Fibroblast of peridontal ligament (primary cell): ENCODE measurements around the gene IPPK.
A peak's percentile ranks its signal among the peaks of the same experiment; 100 is the strongest.
"Not testable (repeated sequence)": the region's sequence is repeated elsewhere in the genome, so short reads cannot be mapped to it uniquely, and the experiment has no call there.

Experiments used
- DNase-seq: peaks from one replicate; pipeline ENCODE4 v3.0.0-alpha.2; 2010; ENCODE audit errors: extremely low read depth

The IPPK gene

DNA sequence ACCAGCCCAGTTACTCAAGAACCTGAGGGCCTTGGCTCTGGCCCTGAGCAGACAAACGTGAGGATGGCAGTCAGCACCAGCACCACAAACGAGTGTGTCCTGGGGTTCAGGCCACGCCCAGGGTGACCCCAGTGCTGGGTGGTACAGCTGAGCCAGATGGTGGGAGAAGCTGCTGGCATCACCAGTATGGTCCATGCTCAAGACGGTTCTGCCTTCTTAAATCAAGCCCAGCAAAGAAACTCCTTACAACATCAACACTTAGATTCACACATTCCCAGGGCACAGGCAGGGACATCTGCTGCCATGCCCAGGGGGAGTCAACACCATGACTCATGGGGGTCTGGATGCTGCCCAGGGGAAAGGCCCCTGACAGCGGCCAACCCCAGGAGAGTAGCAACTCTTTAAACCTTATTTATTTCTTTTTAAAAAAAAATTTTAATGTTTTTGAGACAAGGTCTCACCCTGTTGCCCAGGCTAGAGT, 31.3 kb downstream of the IPPK start:
- DNase-seq: no peak

DNA sequence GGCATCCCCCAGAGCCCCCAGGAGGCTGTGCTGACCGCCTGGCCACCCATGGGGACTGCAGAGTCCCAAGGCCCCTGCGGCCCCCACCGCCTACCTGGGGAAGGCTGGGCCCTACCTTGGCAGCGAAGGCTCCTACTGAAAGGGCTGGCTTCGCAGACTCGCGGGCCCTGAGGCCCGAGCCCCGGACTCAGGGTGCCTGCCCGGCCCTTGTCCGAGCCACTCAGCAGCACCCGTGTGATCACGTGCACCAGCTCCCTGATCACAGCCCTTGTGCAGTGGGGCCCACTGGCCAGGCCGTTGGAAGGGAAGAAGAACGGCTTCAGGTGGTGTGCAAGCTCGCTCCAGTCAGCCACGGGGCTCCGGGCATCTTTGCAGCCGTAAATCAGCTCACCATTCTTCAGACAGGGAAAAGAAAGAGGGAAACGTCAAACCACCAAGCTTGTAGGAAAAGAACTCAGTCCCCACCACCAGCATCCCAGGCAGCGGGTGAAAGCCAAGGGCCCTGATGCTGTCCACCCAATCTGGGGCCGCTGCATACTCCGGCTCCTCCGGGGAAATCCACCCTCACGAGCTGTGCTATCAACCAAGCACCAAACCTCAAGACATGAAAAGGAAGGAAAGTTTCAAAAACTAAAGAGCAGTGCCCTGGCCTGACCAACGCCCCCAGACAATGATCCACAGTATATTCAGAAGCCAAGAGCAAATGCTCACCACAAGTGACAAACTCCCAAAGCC, 31.9 kb downstream of the IPPK start:
- DNase-seq: no peak

DNA sequence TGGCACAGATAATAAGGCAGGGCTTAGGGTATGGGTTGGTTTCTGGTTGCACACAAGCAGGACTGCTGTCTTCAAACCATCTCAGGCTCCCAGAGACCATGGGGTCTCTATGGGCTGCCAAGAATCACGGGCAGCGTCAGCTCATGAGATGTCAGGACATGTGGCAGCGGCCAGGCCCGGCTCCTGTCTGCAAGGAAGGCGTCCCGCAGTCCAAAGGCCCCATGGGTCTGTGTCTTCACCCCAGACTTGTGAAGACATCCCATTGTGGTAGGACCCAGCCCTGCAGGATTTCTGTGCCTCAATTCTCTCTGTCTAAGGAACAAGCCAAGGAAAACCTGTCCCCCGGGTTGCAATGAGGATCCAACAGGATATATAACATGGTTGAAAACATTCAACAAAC, 32.6 kb downstream of the IPPK start:
- no peak for DNase-seq

DNA sequence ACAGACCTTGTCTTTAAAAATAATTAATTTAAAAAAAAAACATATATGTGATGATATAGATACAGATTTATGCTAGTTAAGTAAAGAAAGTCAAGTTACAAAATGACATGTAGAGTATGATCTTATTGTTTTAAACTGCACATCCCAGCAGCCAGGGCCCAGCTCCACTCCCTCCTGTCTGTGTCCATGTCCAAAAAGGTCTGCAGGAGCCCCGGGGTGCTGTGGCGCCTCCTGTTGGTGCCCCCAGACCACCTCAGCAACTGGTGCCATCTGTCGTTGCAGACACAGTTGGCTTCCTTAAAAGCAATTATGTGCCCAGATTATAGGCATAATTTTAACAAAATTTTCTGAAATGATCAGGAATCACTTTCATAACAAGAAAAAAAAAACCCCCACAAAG, 33.3 kb downstream of the IPPK start:
- DNase-seq: no peak

DNA sequence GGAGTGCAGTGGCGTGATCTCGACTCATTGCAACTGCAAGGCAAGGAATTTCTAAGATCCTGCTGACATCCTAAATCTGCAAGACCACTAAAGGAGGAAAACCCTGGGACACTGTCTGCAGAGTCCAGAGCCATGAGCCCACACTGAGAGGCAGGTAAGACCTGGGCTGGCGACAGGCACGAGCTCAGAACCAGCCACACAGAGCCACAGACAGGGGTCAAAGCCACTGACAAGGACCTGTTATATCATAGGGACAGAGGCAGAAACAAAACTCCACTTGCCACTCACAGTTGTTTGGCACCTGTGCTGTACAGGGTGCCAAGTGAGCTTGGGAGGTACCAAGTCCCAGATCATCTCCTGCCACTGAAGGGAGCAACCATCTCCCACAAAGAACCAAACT, 34.2 kb downstream of the IPPK start:
- no peak for DNase-seq

DNA sequence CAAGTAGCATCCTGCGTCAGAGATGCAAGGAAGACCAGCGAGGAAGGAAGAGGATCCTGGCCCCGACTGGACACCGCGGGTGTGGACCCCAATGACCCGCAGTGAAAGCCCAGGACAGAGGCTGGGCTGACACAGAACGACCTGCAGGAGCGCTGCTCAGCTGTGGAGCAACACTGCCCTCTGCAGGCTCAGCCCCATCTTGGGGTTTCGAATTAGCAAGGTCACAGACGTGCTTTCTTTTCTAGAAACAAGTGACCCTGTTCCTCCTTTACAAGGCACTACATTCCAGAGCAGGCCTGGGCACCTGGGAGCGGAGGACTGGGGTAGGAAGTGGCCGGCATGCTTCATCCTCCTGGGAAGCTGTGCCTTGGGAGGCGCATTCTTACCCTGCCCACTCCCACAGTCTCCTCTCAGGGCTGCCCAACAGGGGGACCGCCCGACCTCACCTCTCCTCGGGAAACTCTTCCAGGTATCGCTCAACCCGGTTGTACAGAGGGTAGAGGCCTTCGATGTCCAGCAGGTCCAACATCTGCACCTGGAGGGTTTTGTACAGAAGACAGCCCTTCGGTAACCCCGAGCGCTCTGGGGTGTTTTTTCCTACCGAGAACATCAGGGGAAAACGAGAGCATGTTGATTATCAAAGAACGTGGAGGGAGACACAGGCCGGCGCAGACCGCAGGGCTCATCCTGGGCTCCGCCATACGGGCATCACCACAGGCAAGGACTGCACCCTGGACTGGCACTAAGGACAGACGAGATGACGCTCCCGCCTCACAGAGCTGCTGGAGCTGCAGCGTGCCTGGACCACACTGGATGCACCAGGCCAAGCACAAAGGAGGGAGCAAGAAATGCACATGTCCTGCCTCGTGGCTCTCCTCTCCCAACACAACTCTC, 35.0 kb downstream of the IPPK start:
- peak; percentile 84 for DNase-seq

DNA sequence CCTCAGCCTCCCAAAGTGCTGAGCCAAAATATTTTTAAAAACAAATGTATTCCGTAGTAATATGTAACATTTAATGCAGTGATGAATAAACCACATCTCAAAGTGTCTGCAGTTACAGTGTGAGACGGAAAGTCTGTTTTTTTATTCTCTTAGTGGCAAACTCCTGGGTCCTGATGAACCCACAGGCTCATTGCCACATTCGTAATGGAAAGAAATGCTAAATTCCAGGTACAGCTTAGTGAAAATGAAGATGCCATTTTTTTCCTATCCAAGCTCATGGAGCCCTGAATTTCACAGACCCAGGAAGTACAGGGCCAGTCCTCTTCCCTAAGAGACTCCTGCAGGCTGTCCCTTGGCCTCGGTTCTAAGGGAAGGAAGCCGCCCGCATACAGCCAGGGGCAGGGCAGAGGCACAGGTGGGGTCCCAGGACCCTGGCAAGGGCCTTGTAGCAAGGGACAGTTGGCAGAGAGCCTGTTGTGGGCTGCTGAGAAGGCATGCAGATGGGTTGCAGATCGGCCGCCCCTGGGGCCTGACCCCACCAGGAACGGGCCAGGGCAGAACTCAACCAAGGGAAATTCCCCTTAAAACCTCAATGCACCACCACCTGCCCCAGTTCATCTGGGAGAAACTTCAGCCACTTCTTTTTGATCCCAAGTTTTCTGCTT, 36.2 kb downstream of the IPPK start:
- no peak for DNase-seq

DNA sequence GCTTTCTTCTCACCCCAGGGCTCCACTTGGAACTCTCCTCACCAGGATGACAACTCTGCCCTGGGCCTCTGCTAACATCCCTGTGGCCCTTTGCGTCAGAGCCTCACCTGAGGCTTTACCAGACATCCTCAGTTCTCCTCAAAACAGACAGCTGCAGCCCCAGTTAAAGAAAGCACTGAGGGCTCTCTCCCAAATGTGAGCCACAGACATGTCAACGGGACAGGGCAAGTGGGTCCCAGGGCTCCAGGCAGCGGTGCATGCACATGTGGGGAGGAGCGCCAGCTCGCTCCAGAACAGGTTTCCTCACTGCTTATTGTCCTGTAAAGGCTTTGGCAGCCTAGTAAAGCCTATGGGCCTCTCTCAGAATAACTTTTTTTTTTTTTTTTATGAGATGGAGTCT, 37.3 kb downstream of the IPPK start:
- DNase-seq: no peak

DNA sequence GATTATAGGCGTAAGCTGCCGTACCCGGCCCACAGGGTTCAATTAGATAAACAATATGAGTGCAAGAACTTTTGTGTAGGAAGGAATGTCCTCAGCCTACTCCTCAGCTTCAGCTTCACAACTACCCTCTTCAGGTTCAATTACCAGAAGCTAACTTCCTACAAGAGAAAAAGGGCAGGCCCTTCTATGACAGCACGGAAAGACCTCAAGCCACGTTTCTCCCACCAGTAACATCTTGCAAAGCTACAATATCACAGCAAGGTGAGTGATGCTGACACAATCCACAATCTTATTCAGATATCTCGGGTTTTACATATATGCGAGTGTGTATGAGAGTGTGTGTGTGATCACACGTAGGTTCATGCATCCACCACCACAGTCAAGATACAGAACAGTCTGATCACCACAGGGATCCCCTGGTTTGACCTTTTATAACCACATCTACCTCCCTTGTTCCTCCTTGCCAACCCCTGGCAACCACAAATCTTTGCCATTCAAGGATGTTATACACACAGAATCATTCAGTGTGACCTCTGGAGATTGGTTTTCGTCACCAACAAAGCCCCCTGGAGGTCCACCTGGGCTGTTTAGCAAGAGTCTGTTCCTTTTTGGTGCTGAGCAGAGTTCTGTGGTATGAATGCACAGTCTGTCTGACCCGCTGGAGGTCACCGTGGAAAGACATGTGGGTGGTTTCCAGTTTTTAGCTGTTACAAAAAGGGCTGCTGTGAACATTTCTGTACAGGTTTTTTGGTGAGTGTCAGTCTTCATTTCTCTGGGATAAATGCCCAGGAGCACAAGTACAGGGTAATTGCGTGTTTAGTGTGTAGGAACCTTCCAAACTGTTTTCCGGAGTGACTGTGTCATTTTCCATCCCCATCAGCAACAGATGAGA, 38.2 kb downstream of the IPPK start:
- peak; percentile 28 for DNase-seq

DNA sequence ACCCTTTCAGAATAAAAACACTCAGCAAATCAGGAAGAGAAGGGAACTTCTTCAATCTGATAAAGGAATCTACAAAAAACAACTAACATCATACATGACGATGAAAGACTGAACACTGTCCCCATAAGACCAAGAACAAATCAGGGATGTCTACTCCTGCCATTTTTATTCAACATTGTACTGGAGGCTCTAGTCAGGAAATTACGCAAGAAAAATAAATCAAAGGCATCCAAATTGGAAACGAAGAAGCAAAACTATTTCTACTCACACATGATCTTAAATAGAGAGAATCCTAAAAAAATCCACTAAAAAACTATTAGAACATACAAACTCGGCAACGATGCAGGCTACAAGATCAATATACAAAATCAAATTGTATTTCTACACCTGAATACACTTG, 42.3 kb downstream of the IPPK start:
- no peak for DNase-seq

DNA sequence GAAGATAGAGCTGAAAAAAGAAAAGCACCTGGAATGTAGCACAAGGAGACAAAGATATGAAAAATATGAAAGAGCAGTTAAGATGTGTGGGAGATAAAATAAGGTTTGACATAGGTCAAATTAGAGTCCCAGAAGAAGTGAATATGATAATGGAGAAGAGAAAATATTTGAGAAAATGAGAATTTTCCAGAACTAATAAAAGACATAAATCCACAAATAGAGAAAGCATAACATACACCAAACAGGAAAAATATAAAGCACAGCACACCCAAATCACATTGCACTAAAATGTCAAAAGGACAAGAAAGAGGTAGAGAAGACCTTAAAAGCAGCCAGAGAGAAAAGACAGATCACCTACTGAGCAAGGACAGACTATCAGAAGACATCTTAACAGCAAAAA, 43.4 kb downstream of the IPPK start:
- DNase-seq: no peak

DNA sequence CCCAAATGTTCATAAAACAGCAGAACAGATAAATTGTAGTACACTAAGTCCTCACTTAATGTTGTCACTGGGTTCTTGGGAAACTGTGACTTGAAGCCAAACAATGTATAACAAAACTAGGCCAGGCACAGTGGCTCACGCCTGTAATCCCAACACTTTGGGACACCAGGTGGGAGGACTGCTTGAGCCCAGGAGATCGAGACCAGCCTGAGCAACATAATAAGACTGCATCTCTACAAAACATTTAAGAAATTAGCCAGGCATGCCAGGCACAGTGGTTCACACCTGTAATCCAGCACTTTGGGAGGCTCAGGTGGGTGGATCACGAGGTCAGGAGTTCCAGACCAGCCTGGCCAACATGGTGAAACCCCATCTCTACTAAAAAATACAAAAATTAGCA, 46.0 kb downstream of the IPPK start:
- not testable (repeated sequence) for DNase-seq

DNA sequence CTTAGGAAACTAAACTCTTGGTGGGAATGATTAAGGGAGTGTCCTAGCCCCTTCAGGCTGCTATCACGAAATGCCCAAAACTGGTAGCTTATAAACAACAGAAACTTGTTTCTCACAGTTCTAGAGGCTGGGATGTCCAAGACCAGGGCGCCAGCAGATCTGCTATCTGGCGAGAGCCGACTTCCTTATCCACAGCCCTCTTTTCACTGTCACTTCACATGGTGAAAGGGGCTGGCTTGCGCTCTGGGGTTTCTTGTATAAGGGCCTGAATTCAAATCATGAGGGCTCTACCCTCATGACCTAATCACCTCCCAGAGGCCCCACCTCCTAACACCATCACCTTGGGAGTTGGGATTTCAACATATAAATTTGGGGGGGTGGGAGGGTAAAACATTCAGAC, 49.1 kb downstream of the IPPK start:
- no peak for DNase-seq

DNA sequence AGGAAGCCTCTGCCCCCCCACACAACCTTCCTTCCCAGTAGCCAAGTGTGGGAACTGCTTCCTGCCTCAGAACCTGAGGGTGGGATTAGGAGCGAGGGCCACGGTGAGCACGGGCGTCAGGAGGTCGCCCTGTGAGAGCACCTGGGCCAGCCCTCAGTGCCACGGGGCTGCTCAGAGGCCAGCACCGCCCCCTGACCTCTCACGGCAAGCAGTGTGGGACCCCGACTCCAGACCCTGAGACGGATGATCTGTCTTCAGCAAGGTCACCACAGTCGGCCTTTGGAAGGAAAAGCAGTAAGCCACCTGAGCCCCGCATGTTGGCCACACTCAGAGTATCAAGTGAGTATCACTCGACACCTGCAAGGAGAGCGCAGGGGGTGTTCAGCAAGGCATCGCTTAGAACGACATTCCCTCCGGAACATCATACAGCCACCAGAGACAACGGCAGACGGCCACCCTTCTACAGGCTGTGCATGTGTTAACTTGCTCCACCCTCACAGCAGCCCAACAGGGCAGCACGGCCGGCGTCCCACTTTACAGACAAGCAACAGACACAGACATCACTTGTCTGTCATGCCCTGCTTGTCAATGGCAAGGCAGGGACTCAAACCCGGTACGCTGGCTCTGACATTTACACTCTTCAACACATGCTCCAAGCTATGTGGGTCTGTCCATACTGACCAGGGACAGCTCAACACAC, 50.2 kb downstream of the IPPK start:
- DNase-seq: no peak

DNA sequence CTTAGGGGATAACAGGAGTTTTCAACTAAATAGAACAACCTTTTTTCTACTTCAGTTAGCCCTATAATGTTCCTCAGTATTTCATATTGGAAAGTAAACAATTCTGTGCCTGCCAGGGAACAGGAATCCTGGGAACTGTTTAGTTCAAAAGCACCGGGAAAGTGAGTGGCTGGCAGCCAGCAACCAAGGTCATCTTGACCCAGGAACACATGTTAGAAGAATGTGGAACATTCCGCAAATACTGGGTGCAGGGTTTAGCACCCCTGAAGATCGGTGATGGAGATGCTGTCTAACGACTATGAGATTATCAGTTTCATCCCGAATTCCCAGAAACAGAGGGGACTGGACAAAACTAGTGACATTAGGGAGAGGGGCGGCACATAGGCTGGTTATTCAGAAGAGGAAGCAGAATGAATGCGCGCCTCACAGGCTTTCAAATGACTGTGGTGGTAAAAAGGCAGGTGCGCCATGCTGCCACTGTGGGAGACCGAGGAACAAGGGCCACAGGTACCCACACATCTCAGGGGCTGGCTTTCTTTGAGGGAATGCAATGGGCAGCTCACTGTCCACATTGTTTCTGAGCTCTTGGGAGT, 51.2 kb downstream of the IPPK start:
- DNase-seq: peak; percentile 19

DNA sequence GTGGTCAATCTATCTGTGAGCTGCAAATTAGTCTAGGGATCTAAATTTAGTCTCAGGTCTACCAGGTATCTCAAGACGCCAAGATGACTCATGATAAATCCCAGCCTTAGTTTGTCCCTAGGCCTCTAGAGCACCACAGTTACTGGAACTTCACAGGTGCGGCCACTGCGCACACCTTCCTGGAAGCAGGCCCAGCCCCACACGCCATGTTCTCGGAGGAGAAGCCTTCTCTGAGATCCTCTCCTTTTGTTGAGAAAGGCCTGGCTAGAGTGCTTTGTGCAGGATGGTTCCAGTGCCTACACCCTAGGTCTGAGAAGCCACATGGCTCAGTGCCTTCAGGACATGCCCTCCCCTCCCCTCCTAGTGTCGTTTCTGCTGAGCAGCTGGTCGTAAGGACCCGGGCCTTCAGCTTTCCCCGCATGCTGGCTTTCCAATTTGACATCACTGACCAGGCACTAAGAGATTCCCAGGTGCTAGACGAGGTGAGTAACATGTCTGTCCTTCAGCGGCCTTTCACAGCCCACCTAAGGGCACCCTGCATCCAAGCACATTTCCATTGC, 51.9 kb downstream of the IPPK start:
- no peak for DNase-seq

DNA sequence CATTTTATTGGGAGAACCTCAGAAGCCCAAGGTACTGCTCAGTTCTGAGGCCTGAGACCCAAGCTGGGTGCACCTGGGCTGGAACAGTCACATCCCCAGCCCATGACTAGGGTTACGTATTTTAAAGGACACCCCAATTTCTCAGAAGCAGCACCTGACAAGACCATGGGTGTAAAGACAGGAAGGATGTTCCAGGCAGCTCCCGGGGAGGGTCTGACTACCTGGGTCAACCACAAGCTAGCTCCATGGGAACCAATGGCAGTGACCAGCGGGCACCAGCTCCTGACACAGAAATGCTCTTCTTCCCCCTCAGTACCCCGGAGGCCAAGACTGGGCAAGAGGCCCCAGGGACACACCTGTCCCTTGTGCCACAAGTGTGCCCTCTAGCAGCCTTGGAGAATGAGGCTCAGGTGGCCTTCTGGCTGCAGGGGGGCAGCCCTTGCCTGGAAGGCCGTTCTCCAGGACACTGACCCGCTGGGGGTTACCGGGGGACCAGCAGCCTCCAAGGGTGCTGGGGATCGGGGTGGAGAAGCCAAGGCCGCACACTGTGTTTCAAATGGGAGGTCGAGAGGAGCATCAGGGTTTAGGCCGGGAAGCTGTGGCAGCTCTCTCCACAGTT, 52.6 kb downstream of the IPPK start:
- no peak for DNase-seq

DNA sequence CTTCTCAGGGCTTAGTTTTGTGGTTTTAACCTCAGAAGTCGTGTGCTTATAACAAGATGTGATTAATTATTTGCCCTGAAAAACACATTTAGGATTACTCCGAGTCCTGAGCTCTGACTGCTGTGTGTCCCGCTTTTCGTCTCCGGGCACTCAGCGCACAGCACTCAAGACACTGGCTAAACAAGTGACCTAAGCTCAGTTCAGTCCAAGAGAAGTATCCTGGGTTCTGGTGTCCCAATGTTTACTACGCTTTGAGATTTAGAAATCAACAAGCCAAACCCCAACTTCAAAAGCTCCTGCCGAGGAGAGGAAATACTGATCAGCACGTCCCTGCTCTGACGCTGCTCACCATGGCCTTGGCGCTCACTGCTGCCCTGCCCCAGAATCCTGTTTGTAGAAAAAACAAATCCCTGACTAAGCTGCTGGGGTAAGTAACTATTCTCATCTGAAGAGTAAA, 53.2 kb downstream of the IPPK start:
- DNase-seq: no peak

DNA sequence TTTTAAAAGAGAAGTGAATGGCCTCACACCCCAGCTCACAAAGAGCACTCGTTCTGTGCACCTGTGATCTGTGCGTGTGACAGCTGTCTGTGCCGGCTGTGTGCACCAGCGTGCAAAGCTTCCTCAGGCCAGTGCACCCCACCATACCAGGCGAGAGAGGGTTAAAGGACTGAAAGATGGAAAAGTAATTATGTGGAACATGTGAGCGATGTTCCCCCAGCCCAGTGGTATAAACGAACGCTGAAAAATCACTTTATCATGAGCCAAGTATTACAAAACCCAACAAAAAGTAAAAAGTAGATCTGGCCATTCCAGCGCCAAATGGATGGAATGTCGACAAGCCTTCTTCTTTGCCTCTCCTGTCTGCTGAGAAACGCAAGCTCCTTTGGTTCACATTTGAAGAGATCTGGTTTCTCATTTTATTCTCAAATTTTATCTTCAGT, 53.7 kb downstream of the IPPK start:
- DNase-seq: peak; percentile 31

DNA sequence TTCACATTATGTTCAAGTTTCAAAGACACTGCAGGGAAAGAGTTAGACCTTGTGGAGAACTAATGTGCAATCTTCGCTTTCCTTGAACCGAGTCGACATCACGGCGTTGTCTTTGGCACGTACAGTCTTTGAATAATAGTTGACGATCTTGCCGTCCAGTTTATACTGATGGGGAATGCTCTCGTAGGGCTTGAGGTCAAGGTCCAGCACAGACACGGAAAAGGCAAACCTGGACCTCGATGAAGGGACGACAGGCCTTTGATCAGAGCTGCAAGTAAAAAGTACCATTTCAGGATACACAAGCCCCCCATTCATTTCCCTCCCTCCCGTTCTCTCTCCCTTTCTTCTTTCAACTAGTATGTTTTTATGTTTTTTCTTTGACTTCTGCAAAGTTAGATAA, 54.1 kb downstream of the IPPK start:
- no peak for DNase-seq
